Measurements from ENCODE around the gene RPH3AL.

DNA sequence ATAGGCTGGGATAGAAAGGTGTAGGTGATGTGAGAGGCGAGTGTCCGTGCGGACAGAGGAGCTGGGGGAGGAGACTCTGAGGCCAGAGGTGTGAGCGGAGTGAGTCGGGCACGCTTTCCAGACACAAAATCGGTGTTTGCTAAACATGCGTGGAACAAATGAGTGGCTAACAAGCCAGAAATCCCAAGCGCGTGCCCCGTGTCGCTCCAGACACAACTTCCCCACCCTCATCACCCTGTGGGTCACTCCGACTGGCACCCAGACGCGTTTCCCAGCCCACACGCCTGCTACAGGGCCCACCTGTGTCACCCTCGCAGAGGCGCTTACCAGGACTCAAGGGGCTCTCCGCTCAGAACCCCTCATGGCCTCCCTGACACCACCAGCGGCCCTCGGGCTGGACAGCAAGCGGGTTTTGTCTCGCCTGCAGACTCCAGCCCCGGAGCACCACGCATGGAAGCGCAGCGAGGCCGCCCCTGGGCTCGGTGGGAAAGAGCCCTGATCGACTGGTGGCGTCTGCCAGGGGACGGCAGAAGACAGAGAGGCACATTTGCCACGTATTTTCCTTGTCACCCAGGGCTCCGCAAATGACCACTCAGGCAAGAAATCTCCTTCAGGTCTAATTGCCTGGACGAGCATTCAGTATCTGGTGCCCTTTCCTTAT is 6.0 kb upstream of the RPH3AL start:
- TF ChIP-seq, protein P1, sequence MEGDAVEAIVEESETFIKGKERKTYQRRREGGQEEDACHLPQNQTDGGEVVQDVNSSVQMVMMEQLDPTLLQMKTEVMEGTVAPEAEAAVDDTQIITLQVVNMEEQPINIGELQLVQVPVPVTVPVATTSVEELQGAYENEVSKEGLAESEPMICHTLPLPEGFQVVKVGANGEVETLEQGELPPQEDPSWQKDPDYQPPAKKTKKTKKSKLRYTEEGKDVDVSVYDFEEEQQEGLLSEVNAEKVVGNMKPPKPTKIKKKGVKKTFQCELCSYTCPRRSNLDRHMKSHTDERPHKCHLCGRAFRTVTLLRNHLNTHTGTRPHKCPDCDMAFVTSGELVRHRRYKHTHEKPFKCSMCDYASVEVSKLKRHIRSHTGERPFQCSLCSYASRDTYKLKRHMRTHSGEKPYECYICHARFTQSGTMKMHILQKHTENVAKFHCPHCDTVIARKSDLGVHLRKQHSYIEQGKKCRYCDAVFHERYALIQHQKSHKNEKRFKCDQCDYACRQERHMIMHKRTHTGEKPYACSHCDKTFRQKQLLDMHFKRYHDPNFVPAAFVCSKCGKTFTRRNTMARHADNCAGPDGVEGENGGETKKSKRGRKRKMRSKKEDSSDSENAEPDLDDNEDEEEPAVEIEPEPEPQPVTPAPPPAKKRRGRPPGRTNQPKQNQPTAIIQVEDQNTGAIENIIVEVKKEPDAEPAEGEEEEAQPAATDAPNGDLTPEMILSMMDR (IDR thresholded peaks at IDR 0.05): no peak
- no peak for TF ChIP-seq POLR2A (IDR thresholded peaks at IDR 0.05)

Data from right lobe of liver (tissue), 4 donors.